K562 (cell line): Measurements from ENCODE around the gene RHBDF2. TPM values are rescaled to one million over a fixed set of nuclear protein-coding genes. Genes with fewer than 3 reads are reported as not detected.

Experiments used
- ATF7 ChIP-seq: fragments of 450-650 bp; IDR thresholded peaks from 2 replicates; pipeline ENCODE4 v1.7.1; 2014; ENCODE audit warnings: mild to moderate bottlenecking, moderate library complexity
- CBFA2T2 ChIP-seq: fragments of 450-650 bp; conservative IDR thresholded peaks from 2 replicates; pipeline ENCODE4 v1.6.1; 2017; ENCODE audit warnings: mild to moderate bottlenecking
- DNMT1 ChIP-seq: fragments of 450-650 bp; IDR thresholded peaks from 2 replicates; pipeline ENCODE4 v1.6.1; 2016; ENCODE audit warnings: antibody characterized with exemption, mild to moderate bottlenecking
- EHMT2 ChIP-seq: fragments of 450-650 bp; IDR thresholded peaks from 2 replicates; pipeline ENCODE4 v1.6.1; 2018; ENCODE audit warnings: antibody characterized with exemption
- GABPA ChIP-seq: fragments of 200-800 bp; sonication (Bioruptor generic); conservative IDR thresholded peaks from 2 replicates; pipeline ENCODE4 v1.6.1; 2016; ENCODE audit warnings: low read depth, missing genetic modification characterization, missing compliant biosample characterization
- KAT2B ChIP-seq: IDR thresholded peaks from one replicate; pipeline ENCODE4 v1.6.1; 2012; ENCODE audit warnings: low read depth, mild to moderate bottlenecking, control low read depth, inconsistent platforms, low read length, moderate library complexity
- KLF16 ChIP-seq: IDR thresholded peaks from 2 replicates; pipeline ENCODE4 v1.6.1; 2016; ENCODE audit warnings: antibody characterized with exemption
- LARP7 ChIP-seq: fragments of 450-650 bp; IDR thresholded peaks from 2 replicates; pipeline ENCODE4 v1.6.1; 2016
- MIER1 ChIP-seq: fragments of 450-650 bp; IDR thresholded peaks from 2 replicates; pipeline ENCODE4 v1.6.1; 2016; ENCODE audit warnings: antibody characterized with exemption, mild to moderate bottlenecking, low read depth
- NRF1 ChIP-seq, 2 experiments: fragments of 450-650 bp; IDR thresholded peaks in 1 of 2; conservative IDR thresholded peaks in 1 of 2; 2 replicates each; pipeline ENCODE4 v1.6.1; 2014; ENCODE audit warnings: mild to moderate bottlenecking in 2 of 2
- RB1 ChIP-seq: fragments of 450-650 bp; IDR thresholded peaks from 2 replicates; pipeline ENCODE4 v1.6.1; 2017; ENCODE audit warnings: low read depth, mild to moderate bottlenecking
- SMAD1 ChIP-seq: fragments of 150-350 bp; IDR thresholded peaks from 2 replicates; pipeline ENCODE4 v1.6.1; 2014; ENCODE audit warnings: low read length, low read depth; ENCODE audit not compliant: partially characterized antibody
- SMARCA5 ChIP-seq: fragments of 450-650 bp; IDR thresholded peaks from 2 replicates; pipeline ENCODE4 v1.6.1; 2016
- ZNF24 ChIP-seq: fragments of 450-650 bp; IDR thresholded peaks from 2 replicates; pipeline ENCODE4 v1.6.1; 2016
- ZNF41 ChIP-seq: fragments of 250-450 bp; sonication (Bioruptor Pico); conservative IDR thresholded peaks from 2 replicates; pipeline ENCODE4 v1.4.0; 2020; ENCODE audit warnings: mild to moderate bottlenecking
- polyA plus RNA-seq, 8 experiments: library from polyadenylated mRNA; depleted of rRNA in 4 of 8; stranded (reverse) in 5 of 8; unstranded in 3 of 8; fragments of >200 nt; fragmentation: Nextera tagmentation in 2 of 8; fragmentation: Illumina TruSeq in 1 of 8; extraction: Ambion mirVana in 2 of 8; extraction: Trizol in 1 of 8; gene quantifications; 2 replicates each; pipeline versions ENCODE4 v1.2.1 to v1.2.3, GENCODE V29; 2011 to 2014; ENCODE audit warnings: inconsistent platforms in 1 of 8, missing spikeins in 1 of 8
- total RNA-seq, 7 experiments: library from RNA; depleted of rRNA in 6 of 7; stranded (reverse); fragments of >200 nt in 6 of 7; fragmentation: Illumina TruSeq in 2 of 7; extraction: Trizol in 2 of 7; gene quantifications; 2 replicates each; pipeline versions ENCODE4 v1.2.1 to v1.2.3, GENCODE V29; 2011 to 2021; ENCODE audit warnings: low replicate concordance in 1 of 7
- TF ChIP-seq, protein P1 (sequence below): fragments of 450-650 bp; IDR thresholded peaks from 2 replicates; pipeline ENCODE4 v1.6.1; 2016; ENCODE audit warnings: low read depth, mild to moderate bottlenecking, moderate library complexity
- TF ChIP-seq, protein P2 (sequence below): fragments of 250-450 bp; sonication (Bioruptor Pico); IDR thresholded peaks from 2 replicates; pipeline ENCODE4 v1.4.0; 2020; ENCODE audit warnings: mild to moderate bottlenecking, moderate library complexity, borderline replicate concordance
- TF ChIP-seq, protein P3 (sequence below), 2 experiments: fragments of 450-650 bp; formaldehyde crosslinking in 1 of 2; IDR thresholded peaks; 2 replicates each; pipeline versions ENCODE4 v1.4.0 to v1.6.1; 2014 to 2020; ENCODE audit warnings: mild to moderate bottlenecking in 2 of 2, borderline replicate concordance in 1 of 2, low read depth in 1 of 2

The RHBDF2 gene
- total and polyA plus RNA-seq, 9 of the 15 experiments (the other 6 are each of a cell fraction or from before 2014, with no cell fraction given): 0.04 to 2.8 (median 1.1) TPM

DNA sequence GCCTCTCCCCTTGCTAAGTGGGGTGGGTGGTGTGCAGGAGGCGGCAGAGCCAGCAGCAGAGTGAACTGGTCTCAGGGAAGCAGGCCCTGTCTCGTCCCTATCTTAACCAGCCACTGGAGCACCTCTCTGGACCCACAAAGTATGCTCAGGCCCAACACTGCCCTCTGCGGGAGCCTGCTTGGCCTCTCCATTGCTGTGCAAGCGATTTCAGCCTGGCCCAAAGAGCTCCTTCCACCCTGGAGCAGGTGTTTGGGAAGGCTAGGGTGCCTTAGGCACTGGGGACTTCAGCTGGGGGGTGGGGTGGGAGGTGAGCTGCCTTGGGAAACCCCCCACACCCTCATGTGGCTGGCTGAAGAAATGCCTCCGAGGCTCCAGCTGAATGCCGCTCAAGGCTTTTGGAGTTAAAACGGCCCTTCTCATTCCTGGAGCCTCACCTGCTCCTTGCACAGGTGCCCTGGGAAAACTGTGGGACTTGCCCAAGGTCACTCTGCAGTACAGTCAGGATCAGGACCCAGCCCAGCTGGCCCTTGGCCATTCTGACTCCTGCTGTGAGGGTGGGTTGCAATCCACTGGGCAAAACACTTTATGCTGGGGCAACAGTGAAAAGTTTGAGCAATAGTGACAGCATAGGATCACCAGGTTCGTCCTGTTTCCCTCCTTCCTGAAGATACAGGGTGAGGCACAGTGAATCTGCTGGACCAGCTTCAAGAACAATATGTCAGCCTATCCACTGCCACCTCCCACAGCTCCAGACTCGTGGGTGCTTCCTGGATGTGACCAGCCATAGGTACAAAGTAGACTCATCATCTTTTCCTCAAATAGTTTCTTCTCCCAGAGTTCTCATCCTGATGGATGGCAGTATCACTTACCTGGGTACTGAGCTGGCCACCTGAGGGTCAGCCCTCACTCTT, 42.4 kb downstream of the RHBDF2 start (continued):
- TF ChIP-seq KLF16 (no peak), EHMT2 (no peak), SMAD1 (no peak), RB1 (peak; percentile 78; the same call in 1 of the 2 replicates), SMARCA5 (no peak), CBFA2T2 (no peak), DNMT1 (no peak), NRF1 (conservative IDR thresholded peaks at IDR 0.05 in 1 of 2, IDR thresholded peaks at IDR 0.05 in 1 of 2) (peak in 1 of 2 experiments; percentile 18; a peak in 1 of 4 replicates), ZNF24 (no peak), GABPA (tag) (no peak), ATF7 (peak; percentile 41; the same call in 1 of the 2 replicates), LARP7 (no peak), MIER1 (no peak), ZNF41 (CRISPR knock-in tag) (no peak), KAT2B (no peak)
- TF ChIP-seq, protein P1, sequence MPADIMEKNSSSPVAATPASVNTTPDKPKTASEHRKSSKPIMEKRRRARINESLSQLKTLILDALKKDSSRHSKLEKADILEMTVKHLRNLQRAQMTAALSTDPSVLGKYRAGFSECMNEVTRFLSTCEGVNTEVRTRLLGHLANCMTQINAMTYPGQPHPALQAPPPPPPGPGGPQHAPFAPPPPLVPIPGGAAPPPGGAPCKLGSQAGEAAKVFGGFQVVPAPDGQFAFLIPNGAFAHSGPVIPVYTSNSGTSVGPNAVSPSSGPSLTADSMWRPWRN: no peak
- TF ChIP-seq, protein P2, sequence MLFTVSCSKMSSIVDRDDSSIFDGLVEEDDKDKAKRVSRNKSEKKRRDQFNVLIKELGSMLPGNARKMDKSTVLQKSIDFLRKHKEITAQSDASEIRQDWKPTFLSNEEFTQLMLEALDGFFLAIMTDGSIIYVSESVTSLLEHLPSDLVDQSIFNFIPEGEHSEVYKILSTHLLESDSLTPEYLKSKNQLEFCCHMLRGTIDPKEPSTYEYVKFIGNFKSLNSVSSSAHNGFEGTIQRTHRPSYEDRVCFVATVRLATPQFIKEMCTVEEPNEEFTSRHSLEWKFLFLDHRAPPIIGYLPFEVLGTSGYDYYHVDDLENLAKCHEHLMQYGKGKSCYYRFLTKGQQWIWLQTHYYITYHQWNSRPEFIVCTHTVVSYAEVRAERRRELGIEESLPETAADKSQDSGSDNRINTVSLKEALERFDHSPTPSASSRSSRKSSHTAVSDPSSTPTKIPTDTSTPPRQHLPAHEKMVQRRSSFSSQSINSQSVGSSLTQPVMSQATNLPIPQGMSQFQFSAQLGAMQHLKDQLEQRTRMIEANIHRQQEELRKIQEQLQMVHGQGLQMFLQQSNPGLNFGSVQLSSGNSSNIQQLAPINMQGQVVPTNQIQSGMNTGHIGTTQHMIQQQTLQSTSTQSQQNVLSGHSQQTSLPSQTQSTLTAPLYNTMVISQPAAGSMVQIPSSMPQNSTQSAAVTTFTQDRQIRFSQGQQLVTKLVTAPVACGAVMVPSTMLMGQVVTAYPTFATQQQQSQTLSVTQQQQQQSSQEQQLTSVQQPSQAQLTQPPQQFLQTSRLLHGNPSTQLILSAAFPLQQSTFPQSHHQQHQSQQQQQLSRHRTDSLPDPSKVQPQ: no peak
- TF ChIP-seq, protein P3, sequence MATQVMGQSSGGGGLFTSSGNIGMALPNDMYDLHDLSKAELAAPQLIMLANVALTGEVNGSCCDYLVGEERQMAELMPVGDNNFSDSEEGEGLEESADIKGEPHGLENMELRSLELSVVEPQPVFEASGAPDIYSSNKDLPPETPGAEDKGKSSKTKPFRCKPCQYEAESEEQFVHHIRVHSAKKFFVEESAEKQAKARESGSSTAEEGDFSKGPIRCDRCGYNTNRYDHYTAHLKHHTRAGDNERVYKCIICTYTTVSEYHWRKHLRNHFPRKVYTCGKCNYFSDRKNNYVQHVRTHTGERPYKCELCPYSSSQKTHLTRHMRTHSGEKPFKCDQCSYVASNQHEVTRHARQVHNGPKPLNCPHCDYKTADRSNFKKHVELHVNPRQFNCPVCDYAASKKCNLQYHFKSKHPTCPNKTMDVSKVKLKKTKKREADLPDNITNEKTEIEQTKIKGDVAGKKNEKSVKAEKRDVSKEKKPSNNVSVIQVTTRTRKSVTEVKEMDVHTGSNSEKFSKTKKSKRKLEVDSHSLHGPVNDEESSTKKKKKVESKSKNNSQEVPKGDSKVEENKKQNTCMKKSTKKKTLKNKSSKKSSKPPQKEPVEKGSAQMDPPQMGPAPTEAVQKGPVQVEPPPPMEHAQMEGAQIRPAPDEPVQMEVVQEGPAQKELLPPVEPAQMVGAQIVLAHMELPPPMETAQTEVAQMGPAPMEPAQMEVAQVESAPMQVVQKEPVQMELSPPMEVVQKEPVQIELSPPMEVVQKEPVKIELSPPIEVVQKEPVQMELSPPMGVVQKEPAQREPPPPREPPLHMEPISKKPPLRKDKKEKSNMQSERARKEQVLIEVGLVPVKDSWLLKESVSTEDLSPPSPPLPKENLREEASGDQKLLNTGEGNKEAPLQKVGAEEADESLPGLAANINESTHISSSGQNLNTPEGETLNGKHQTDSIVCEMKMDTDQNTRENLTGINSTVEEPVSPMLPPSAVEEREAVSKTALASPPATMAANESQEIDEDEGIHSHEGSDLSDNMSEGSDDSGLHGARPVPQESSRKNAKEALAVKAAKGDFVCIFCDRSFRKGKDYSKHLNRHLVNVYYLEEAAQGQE (IDR thresholded peaks at IDR 0.05; ENCODE audit: borderline replicate concordance): peak; percentile 85
- TF ChIP-seq, protein P3 (CRISPR knock-in tag; IDR thresholded peaks at IDR 0.05; ENCODE audit: low read depth): no peak
